GM12873 (cell line): ENCODE data around the gene HMGB3.

ENCODE experiments used
- CTCF ChIP-seq: IDR thresholded peaks from 2 replicates; pipeline ENCODE4 v1.5.1; 2012; ENCODE audit warnings: low read depth, mild to moderate bottlenecking, moderate library complexity, low read length, control low read depth; ENCODE audit not compliant: insufficient read depth; ENCODE audit errors: missing control alignments

The HMGB3 gene

GRCh38 chrX:150982788-150983520 is at the start of gene HMGB3:
Gene HMGB3, plus strand, starts transcription at chrX:150983335. Its CDS starts 2,265 bp downstream, at chrX:150985600.
- no peak for TF ChIP-seq CTCF

GRCh38 chrX:150933945-150934350 is 49.2 kb upstream of the HMGB3 start:
- no peak for TF ChIP-seq CTCF

GRCh38 chrX:150934453-150934852 is 48.7 kb upstream of the HMGB3 start:
- no peak for TF ChIP-seq CTCF

- TF ChIP-seq CTCF: no peak
These were observed 47.7 kb upstream of the HMGB3 start for GRCh38 chrX:150935467-150935866.

GRCh38 chrX:150936556-150936955 is 46.6 kb upstream of the HMGB3 start:
- TF ChIP-seq CTCF: no peak

GRCh38 chrX:150940844-150941495 is 42.2 kb upstream of the HMGB3 start:
- no peak for TF ChIP-seq CTCF

GRCh38 chrX:150941580-150941979 is 41.6 kb upstream of the HMGB3 start:
- no peak for TF ChIP-seq CTCF
